Calu3 (cell line): ENCODE measurements around the gene TAOK1. TPM values are rescaled to one million over a fixed set of nuclear protein-coding genes. Genes with fewer than 3 reads are reported as not detected.

ENCODE experiments used
- BruUV-seq: library from RNA; stranded (reverse); fragments of 400-500 nt; replicated peaks from 2 replicates; lab custom pipeline; 2021; lab: Mats Ljungman, UMichigan
- CTCF ChIA-PET: fragments of 300-600 bp; sonication (Branson Sonifier 250); formaldehyde crosslinking; loops from one replicate; lab custom pipeline; 2022; ENCODE audit warnings: antibody characterized with exemption; lab: Charles Lee
- DNase-seq: peaks from one replicate; pipeline ENCODE4 v3.0.0; 2022
- H3K27ac Mint-ChIP-seq: one replicate; pipeline ENCODE4 v1.8.0; 2022; ENCODE audit warnings: mixed read lengths; ENCODE audit not compliant: unreplicated experiment
- H3K27me3 Mint-ChIP-seq: one replicate; pipeline ENCODE4 v1.8.0; 2022; ENCODE audit warnings: mixed read lengths; ENCODE audit not compliant: unreplicated experiment
- H3K36me3 Mint-ChIP-seq: one replicate; pipeline ENCODE4 v1.8.0; 2022; ENCODE audit warnings: mild to moderate bottlenecking, moderate library complexity, mixed read lengths; ENCODE audit not compliant: insufficient read depth, unreplicated experiment
- H3K4me1 Mint-ChIP-seq: one replicate; pipeline ENCODE4 v1.8.0; 2022; ENCODE audit warnings: mild to moderate bottlenecking, low read depth, mixed read lengths; ENCODE audit not compliant: unreplicated experiment
- H3K4me3 Mint-ChIP-seq: one replicate; pipeline ENCODE4 v1.8.0; 2022; ENCODE audit warnings: mild to moderate bottlenecking, low read depth, moderate library complexity, mixed read lengths; ENCODE audit not compliant: unreplicated experiment
- H3K9me3 Mint-ChIP-seq: one replicate; pipeline ENCODE4 v1.8.0; 2022; ENCODE audit warnings: low read depth, mixed read lengths; ENCODE audit not compliant: unreplicated experiment
- intact Hi-C: fragments of 100-400 bp; cut with micrococcal nuclease; formaldehyde crosslinking; loops from one replicate; pipeline ENCODE4 v1.10.0; 2022; ENCODE audit not compliant: unreplicated experiment
- total RNA-seq: library from RNA; stranded (reverse); gene quantifications from 2 replicates; pipeline ENCODE4 v1.2.3, GENCODE V29; 2022
- TF ChIP-seq, protein P1 (sequence below): fragments of 200-600 bp; IDR thresholded peaks from one replicate; pipeline ENCODE4 v1.8.0; 2022; ENCODE audit warnings: antibody characterized with exemption; ENCODE audit not compliant: unreplicated experiment

The TAOK1 gene
- total RNA-seq, 1 experiment from 2014 or later: 78.1 TPM

DNA sequence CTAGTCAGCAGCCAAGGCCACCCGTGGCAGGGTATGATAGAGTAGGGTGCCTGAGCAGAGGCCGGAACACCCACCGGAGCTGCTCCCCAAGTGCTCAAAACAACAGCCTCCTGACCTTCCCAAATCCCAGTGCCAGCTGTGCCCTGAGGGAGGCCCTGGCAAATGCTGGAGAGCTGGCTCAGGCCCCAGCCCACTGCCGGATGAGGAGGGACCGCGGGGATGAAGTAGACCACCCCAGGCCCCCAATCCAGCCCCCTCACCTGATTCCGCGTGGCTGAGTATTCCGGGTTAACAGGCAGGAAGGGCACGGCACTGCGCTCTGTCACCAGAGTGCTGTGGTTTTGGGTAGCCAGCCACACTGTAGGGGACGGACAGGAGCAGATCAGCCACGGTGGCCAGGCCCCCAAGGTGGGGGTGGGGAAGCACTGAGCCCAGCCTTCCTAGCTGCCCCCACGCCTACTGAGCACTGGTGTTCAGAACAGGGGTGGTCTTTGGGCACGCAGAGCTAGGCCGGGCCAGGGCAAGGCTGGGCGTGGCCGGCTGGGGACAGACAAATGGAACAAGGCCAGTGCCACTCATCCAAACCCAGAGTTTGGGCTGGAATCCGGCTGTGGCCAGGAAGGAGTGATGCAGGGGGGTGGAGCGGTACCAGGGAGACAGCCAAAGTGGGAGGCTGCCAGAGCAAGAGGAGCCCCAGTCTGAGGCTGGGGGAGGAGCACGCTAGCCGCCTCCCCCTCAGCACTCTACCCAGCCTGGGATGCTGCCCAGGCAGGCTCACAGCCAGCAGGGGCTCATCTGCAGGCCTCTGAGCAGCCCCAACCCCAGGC lies 187.4 kb downstream of the TAOK1 start:
- no peak overlapping the region for H3K4me3 Mint-ChIP-seq
- CTCF ChIA-PET: no interaction called here
- H3K27ac Mint-ChIP-seq: no peak overlapping the region

DNA sequence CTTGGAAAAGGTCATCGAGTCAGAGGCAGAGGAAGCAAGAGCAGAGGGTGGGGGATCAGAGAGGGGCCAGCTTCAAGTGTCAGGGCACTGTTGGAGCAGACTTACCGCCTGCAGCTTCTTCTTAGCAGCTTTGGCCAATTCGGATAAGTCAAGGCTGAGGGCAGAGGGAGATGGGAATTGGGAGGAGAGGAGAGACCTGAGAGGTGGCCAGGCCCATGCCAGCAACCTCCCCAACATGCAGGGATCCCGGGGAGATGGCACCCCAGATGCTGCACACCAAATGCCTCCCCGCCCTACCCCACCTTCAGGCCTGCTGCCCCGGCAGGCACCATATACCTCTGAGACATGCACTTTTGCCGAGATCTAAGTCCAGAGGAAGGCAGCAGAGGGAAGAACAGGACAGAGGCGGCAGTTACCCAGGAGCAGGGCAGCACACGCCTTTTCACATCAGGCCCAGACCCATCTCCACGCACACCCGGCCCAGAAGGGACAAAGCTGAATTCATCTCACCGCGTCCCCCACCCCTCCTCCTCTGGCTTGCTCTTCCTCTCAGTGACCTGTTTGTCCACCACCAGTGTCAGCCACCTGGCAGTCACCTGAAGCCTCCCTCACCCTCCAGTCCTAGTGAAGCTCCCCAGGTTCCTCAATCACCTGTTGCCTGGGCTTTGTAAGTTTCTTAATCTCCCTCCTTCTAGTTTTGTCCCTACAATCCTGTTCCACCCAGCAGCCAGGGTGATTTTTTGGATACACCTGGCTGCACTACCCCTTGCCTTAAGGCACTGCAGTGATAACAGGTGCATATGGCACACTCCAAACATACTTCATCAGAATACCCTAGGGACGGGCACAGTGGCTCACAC lies 188.7 kb downstream of the TAOK1 start:
- H3K4me1 Mint-ChIP-seq: peaks cover 9% of the 10 kb centered on the region
- peaks cover 30% of the 10 kb centered on the region for H3K36me3 Mint-ChIP-seq
- no peak overlapping the region for H3K4me3 Mint-ChIP-seq
- CTCF ChIA-PET: interaction anchor here (0.7 to 2.4 kb wide), 3 partner anchors 7 to 1485 kb away, joined by 3 to 18 read pairs (median 4); partner anchors contain the start of gene ANKRD13B
- TF ChIP-seq, protein P1, sequence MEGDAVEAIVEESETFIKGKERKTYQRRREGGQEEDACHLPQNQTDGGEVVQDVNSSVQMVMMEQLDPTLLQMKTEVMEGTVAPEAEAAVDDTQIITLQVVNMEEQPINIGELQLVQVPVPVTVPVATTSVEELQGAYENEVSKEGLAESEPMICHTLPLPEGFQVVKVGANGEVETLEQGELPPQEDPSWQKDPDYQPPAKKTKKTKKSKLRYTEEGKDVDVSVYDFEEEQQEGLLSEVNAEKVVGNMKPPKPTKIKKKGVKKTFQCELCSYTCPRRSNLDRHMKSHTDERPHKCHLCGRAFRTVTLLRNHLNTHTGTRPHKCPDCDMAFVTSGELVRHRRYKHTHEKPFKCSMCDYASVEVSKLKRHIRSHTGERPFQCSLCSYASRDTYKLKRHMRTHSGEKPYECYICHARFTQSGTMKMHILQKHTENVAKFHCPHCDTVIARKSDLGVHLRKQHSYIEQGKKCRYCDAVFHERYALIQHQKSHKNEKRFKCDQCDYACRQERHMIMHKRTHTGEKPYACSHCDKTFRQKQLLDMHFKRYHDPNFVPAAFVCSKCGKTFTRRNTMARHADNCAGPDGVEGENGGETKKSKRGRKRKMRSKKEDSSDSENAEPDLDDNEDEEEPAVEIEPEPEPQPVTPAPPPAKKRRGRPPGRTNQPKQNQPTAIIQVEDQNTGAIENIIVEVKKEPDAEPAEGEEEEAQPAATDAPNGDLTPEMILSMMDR: no peak
- DNase-seq: no peak
- no peaks in the 10 kb centered on the region for H3K9me3 Mint-ChIP-seq
- intact Hi-C loops: no loop called here
- no TSS peak for BruUV-seq
- H3K27me3 Mint-ChIP-seq: no peaks in the 10 kb centered on the region
- H3K27ac Mint-ChIP-seq: no peak overlapping the region

More for the DNA sequence above, 187.4 kb downstream of the TAOK1 start:
- TF ChIP-seq, protein P1: no peak
- peaks cover 9% of the 10 kb centered on the region for H3K4me1 Mint-ChIP-seq
- intact Hi-C loops: no loop called here
- H3K36me3 Mint-ChIP-seq: peaks cover 39% of the 10 kb centered on the region
- no TSS peak for BruUV-seq
- H3K27me3 Mint-ChIP-seq: no peaks in the 10 kb centered on the region
- H3K9me3 Mint-ChIP-seq: no peaks in the 10 kb centered on the region
- no peak for DNase-seq

DNA sequence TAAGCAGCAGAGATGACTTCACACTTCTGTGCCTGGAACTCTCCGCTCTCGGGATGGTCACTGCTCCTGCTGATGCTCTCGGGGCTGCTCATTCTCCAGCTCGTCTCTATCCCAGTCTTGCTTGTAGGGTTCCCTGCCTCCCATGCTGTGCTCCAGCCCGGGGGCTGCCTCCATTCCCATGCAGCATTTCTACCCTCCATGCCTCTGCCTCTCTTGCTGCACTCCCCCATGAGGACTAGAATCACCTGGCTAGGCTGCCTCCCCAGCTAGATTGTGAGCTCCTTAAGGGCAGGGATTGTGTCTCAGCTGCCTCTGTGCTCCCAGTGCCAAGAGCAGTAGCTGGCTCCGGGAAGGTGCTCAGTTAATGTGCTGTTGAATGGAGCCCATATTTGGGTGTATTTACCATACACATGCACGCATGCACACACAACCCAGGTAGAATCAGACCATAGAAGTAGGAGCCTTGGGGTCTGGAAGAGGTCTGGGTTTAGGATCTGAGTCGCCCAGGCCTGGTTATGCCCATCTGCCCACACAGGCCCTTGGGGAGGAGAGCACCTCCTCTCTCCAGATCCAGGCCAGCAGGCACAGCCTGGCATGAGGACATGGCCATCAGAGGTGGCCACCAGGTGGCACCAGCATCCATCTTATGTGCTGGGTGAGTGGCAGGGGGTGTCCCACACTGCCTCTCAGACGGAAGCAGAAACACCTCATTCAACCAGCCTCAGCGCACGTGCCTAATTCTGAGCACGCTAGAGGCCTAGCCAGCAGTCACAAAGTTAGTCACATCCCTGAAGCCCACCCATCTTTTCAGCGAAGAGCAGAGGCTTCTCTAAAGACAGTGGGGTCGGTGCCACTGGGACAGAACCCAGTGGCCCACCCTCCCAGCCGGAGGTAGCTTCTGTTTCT lies 190.0 kb downstream of the TAOK1 start:
- no peak overlapping the region for H3K27ac Mint-ChIP-seq
- peak; percentile 90 for DNase-seq
- intact Hi-C loops: loop anchor here (2.0 to 5.0 kb wide), 2 partner anchors 37 to 441 kb away; no protein-coding TSS in a partner anchor
- no peak overlapping the region for H3K4me3 Mint-ChIP-seq
- no TSS peak for BruUV-seq
- no peaks in the 10 kb centered on the region for H3K9me3 Mint-ChIP-seq
- H3K27me3 Mint-ChIP-seq: no peaks in the 10 kb centered on the region
- H3K4me1 Mint-ChIP-seq: peaks cover 9% of the 10 kb centered on the region
- H3K36me3 Mint-ChIP-seq: peaks cover 29% of the 10 kb centered on the region
- TF ChIP-seq, protein P1: peak; percentile 81
- CTCF ChIA-PET: interaction anchor here (1.8 to 2.4 kb wide), 2 partner anchors 12 to 37 kb away, joined by 11 to 18 read pairs; partner anchors contain the start of gene ANKRD13B
